Lower lobe of right lung (tissue), 2 donors: Measurements from ENCODE around the gene PPP1R14B. TPM values are rescaled to one million over a fixed set of nuclear protein-coding genes. Genes with fewer than 3 reads are reported as not detected.

ENCODE experiments used
- ATAC-seq, 2 donors: fragments of 200-7000 bp; cut with Tn5 transposase; one replicate each; pipeline ENCODE4 v1.9.1; 2020 to 2022; ENCODE audit warnings: mild to moderate bottlenecking in 2 of 2, moderate library complexity in 2 of 2
- DNase-seq: peaks from one replicate; pipeline ENCODE4 v3.0.0-alpha.2; 2020
- H3K27ac ChIP-seq: fragments of 200-600 bp; one replicate; pipeline ENCODE4 v1.8.0; 2022
- H3K27me3 ChIP-seq: fragments of 200-600 bp; one replicate; pipeline ENCODE4 v1.8.0; 2022; ENCODE audit warnings: low read depth
- H3K36me3 ChIP-seq: fragments of 200-600 bp; one replicate; pipeline ENCODE4 v1.8.0; 2022; ENCODE audit warnings: mild to moderate bottlenecking
- H3K4me1 ChIP-seq: fragments of 200-600 bp; one replicate; pipeline ENCODE4 v1.8.0; 2022
- H3K4me3 ChIP-seq: fragments of 200-600 bp; one replicate; pipeline ENCODE4 v1.8.0; 2022; ENCODE audit warnings: mild to moderate bottlenecking
- H3K9me3 ChIP-seq: fragments of 200-600 bp; one replicate; pipeline ENCODE4 v1.8.0; 2022
- CTCF ChIP-seq: fragments of 200-600 bp; IDR thresholded peaks from one replicate; pipeline ENCODE4 v1.8.0; 2022; ENCODE audit warnings: antibody characterized with exemption, mild to moderate bottlenecking
- intact Hi-C: fragments of 100-400 bp; cut with DNase I; formaldehyde crosslinking; loops from one replicate; pipeline ENCODE4 v1.11.0; 2022
- total RNA-seq: library from RNA; stranded (reverse); fragmentation: NEBNext Ultra II Directional; extraction: Animal tissue kit (Norgen Biotek cat#: 25700); gene quantifications from one replicate; pipeline ENCODE4 v1.2.1, GENCODE V29; 2021
- donor health status: DM: no; HTN: yes; CAD: no; lungs with severe emphysema.

The PPP1R14B gene
- total RNA-seq, 1 donor from 2014 or later: 55.4 TPM

GRCh38 chr11:64276653-64277431, 30.1 kb upstream of the PPP1R14B start:
- H3K27ac ChIP-seq: no peak overlapping the region
- intact Hi-C loops: no loop called here
- DNase-seq: peak; percentile 53
- peaks cover 51% of the 10 kb centered on the region for H3K36me3 ChIP-seq
- peaks cover 10% of the 10 kb centered on the region for H3K4me1 ChIP-seq
- H3K9me3 ChIP-seq: no peaks in the 10 kb centered on the region
- peak; percentile 22 to 33 for ATAC-seq
- H3K27me3 ChIP-seq: no peaks in the 10 kb centered on the region
- TF ChIP-seq CTCF: no peak
- no peak overlapping the region for H3K4me3 ChIP-seq

GRCh38 chr11:64275841-64276240, 29.1 kb upstream of the PPP1R14B start:
- intact Hi-C loops: no loop called here
- no peak overlapping the region for H3K4me3 ChIP-seq
- no peak overlapping the region for H3K27ac ChIP-seq
- no peak for TF ChIP-seq CTCF
- no peaks in the 10 kb centered on the region for H3K27me3 ChIP-seq
- H3K4me1 ChIP-seq: peaks cover 14% of the 10 kb centered on the region
- DNase-seq (no peak), ATAC-seq (no peak)
- no peaks in the 10 kb centered on the region for H3K9me3 ChIP-seq
- H3K36me3 ChIP-seq: peaks cover 41% of the 10 kb centered on the region

GRCh38 chr11:64275031-64275800, 28.5 kb upstream of the PPP1R14B start:
- intact Hi-C loops: no loop called here
- H3K4me1 ChIP-seq: peaks cover 14% of the 10 kb centered on the region
- no peak for ATAC-seq

GRCh38 chr11:64269540-64270220, 22.9 kb upstream of the PPP1R14B start:
- DNase-seq (peak; percentile 98), ATAC-seq (peak; percentile 89 to 94)

More at GRCh38 chr11:64275031-64275800, 28.5 kb upstream of the PPP1R14B start:
- Histone ChIP-seq H3K27ac (no peak overlapping the region), H3K27me3 (no peaks in the 10 kb centered on the region), H3K9me3 (no peaks in the 10 kb centered on the region), H3K4me3 (no peak overlapping the region), H3K36me3 (peaks cover 38% of the 10 kb centered on the region)
- no peak for TF ChIP-seq CTCF
- no peak for DNase-seq

More at GRCh38 chr11:64269540-64270220, 22.9 kb upstream of the PPP1R14B start:
- no peaks in the 10 kb centered on the region for H3K9me3 ChIP-seq
- peak overlapping the region; percentile 99 for H3K27ac ChIP-seq
- peak overlapping the region; percentile 95 for H3K4me3 ChIP-seq
- peak; percentile 19 for TF ChIP-seq CTCF
- intact Hi-C loops: no loop called here
- peaks cover 40% of the 10 kb centered on the region for H3K4me1 ChIP-seq
- peaks cover 27% of the 10 kb centered on the region for H3K36me3 ChIP-seq
- H3K27me3 ChIP-seq: no peaks in the 10 kb centered on the region
